ENCODE results near the gene MICA.
"Not testable (repeated sequence)": the region's sequence is repeated elsewhere in the genome, so short reads cannot be mapped to it uniquely, and the experiment has no call there.

MICA gene

GRCh38 chr6:31403283-31404060, at the start of gene MICA:
Gene MICA (plus strand): TSS chr6:31403595. CDS start chr6:31403633, 38 bp downstream.
- peak; percentile 53 for DNase-seq (ENCODE audit: low read depth)

- DNase-seq (ENCODE audit: low read depth): no peak
Measured at GRCh38 chr6:31354158-31354863, 49.1 kb upstream of the MICA start.

GRCh38 chr6:31354864-31355582, 48.4 kb upstream of the MICA start:
- no peak for DNase-seq (ENCODE audit: low read depth)

GRCh38 chr6:31355583-31355948, 47.8 kb upstream of the MICA start:
- DNase-seq (ENCODE audit: low read depth): no peak

- DNase-seq (ENCODE audit: low read depth): no peak
Measured at GRCh38 chr6:31356216-31356945, 47.0 kb upstream of the MICA start.

- peak; percentile 46 for DNase-seq (ENCODE audit: low read depth)
Measured at GRCh38 chr6:31356946-31357466, 46.4 kb upstream of the MICA start, which contains the start of gene HLA-B. Gene HLA-B (minus strand): TSS chr6:31357179. CDS start chr6:31357158, 21 bp downstream.

- no peak for DNase-seq (ENCODE audit: low read depth)
Measured at GRCh38 chr6:31357886-31358285, 45.5 kb upstream of the MICA start.

- DNase-seq (ENCODE audit: low read depth): no peak
Measured at GRCh38 chr6:31358302-31358701, 45.1 kb upstream of the MICA start.

- no peak for DNase-seq (ENCODE audit: low read depth)
Measured at GRCh38 chr6:31359581-31359980, 43.8 kb upstream of the MICA start.

- DNase-seq (ENCODE audit: low read depth): no peak
Measured at GRCh38 chr6:31362751-31363150, 40.6 kb upstream of the MICA start.

GRCh38 chr6:31363811-31364210, 39.6 kb upstream of the MICA start:
- no peak for DNase-seq (ENCODE audit: low read depth)

GRCh38 chr6:31365864-31366263, 37.5 kb upstream of the MICA start:
- no peak for DNase-seq (ENCODE audit: low read depth)

GRCh38 chr6:31366693-31367470, 36.5 kb upstream of the MICA start:
- DNase-seq (ENCODE audit: low read depth): peak; percentile 47

GRCh38 chr6:31368461-31368860, 34.9 kb upstream of the MICA start:
- no peak for DNase-seq (ENCODE audit: low read depth)

- not testable (repeated sequence) for DNase-seq (ENCODE audit: low read depth)
Measured at GRCh38 chr6:31374118-31374517, 29.3 kb upstream of the MICA start.

GRCh38 chr6:31375699-31376098, 27.7 kb upstream of the MICA start:
- no peak for DNase-seq (ENCODE audit: low read depth)

- no peak for DNase-seq (ENCODE audit: low read depth)
Measured at GRCh38 chr6:31377029-31377428, 26.4 kb upstream of the MICA start.

GRCh38 chr6:31378062-31378720, 25.2 kb upstream of the MICA start:
- no peak for DNase-seq (ENCODE audit: low read depth)

GRCh38 chr6:31378721-31379103, 24.7 kb upstream of the MICA start:
- DNase-seq (ENCODE audit: low read depth): no peak

GRCh38 chr6:31379850-31380249, 23.5 kb upstream of the MICA start:
- no peak for DNase-seq (ENCODE audit: low read depth)

GRCh38 chr6:31381666-31382065, 21.7 kb upstream of the MICA start:
- DNase-seq (ENCODE audit: low read depth): no peak

Measured in GM04503 (cell line).